SK-N-SH treated with all-trans-retinoic acid at 6 μM for 48 hours (cell line): Measurements from ENCODE around the gene RUNDC3A.
A peak's percentile ranks its signal among the peaks of the same experiment; 100 is the strongest.

Experiments
- ATAC-seq: fragments of 200-7000 bp; cut with Tn5 transposase; 3 replicates; pipeline ENCODE4 v1.9.1; 2020; ENCODE audit warnings: mild to moderate bottlenecking, moderate library complexity
- BACH2 ChIP-seq: fragments of 250-450 bp; sonication (Bioruptor Pico); IDR thresholded peaks from 2 replicates; pipeline ENCODE4 v1.9.0; 2021; ENCODE audit warnings: mild to moderate bottlenecking, borderline replicate concordance
- GLIS3 ChIP-seq: fragments of 250-450 bp; sonication (Bioruptor Pico); IDR thresholded peaks from 2 replicates; pipeline ENCODE4 v1.5.0; 2020; ENCODE audit warnings: mild to moderate bottlenecking, moderate library complexity
- ISL1 ChIP-seq: fragments of 250-450 bp; sonication (Bioruptor Pico); IDR thresholded peaks from 2 replicates; pipeline ENCODE4 v2.1.2; 2022; ENCODE audit warnings: mild to moderate bottlenecking, moderate library complexity
- OSR1 ChIP-seq: fragments of 250-450 bp; sonication (Bioruptor Pico); IDR thresholded peaks from 2 replicates; pipeline ENCODE4 v1.8.0; 2022; ENCODE audit warnings: moderate library complexity, mild to moderate bottlenecking, inconsistent platforms
- PPARA ChIP-seq: fragments of 250-450 bp; sonication (Bioruptor Pico); IDR thresholded peaks from 2 replicates; pipeline ENCODE4 v1.5.0; 2020; ENCODE audit warnings: mild to moderate bottlenecking, borderline replicate concordance
- RARB ChIP-seq: fragments of 250-450 bp; sonication (Bioruptor Pico); IDR thresholded peaks from 2 replicates; pipeline ENCODE4 v1.8.0; 2021; ENCODE audit warnings: mild to moderate bottlenecking, moderate library complexity
- TCF4 ChIP-seq: fragments of 250-450 bp; sonication (Bioruptor Pico); IDR thresholded peaks from 2 replicates; pipeline ENCODE4 v1.8.0; 2021; ENCODE audit warnings: mild to moderate bottlenecking, moderate library complexity, borderline replicate concordance
- TOX ChIP-seq: fragments of 250-450 bp; sonication (Bioruptor Pico); IDR thresholded peaks from 2 replicates; pipeline ENCODE4 v1.8.0; 2021; ENCODE audit warnings: mild to moderate bottlenecking, moderate library complexity, borderline replicate concordance
- ZC3H10 ChIP-seq: fragments of 250-450 bp; sonication (Bioruptor Pico); IDR thresholded peaks from 2 replicates; pipeline ENCODE4 v1.5.1; 2021; ENCODE audit warnings: mild to moderate bottlenecking, moderate library complexity
- ZFP30 ChIP-seq: fragments of 450-650 bp; formaldehyde crosslinking; IDR thresholded peaks from 2 replicates; pipeline ENCODE4 v1.5.0; 2022; ENCODE audit warnings: mild to moderate bottlenecking, moderate library complexity
- ZNF70 ChIP-seq: fragments of 450-650 bp; formaldehyde crosslinking; IDR thresholded peaks from 2 replicates; pipeline ENCODE4 v1.5.0; 2020; ENCODE audit warnings: mild to moderate bottlenecking, moderate library complexity
- TF ChIP-seq, protein P1 (sequence below): fragments of 250-450 bp; sonication (Bioruptor Pico); IDR thresholded peaks from 2 replicates; pipeline ENCODE4 v1.8.0; 2020; ENCODE audit warnings: mild to moderate bottlenecking, moderate library complexity, borderline replicate concordance
- TF ChIP-seq, protein P2 (sequence below): fragments of 250-450 bp; sonication (Bioruptor Pico); IDR thresholded peaks from 2 replicates; pipeline ENCODE4 v1.5.1; 2021; ENCODE audit warnings: mild to moderate bottlenecking, moderate library complexity
- TF ChIP-seq, protein P3 (sequence below): fragments of 250-450 bp; sonication (Bioruptor Pico); IDR thresholded peaks from 2 replicates; pipeline ENCODE4 v1.5.0; 2020; ENCODE audit warnings: mild to moderate bottlenecking, moderate library complexity
- TF ChIP-seq, protein P4 (sequence below): fragments of 250-450 bp; sonication (Bioruptor Pico); IDR thresholded peaks from 2 replicates; pipeline ENCODE4 v1.5.1; 2020; ENCODE audit warnings: low read depth, mild to moderate bottlenecking, moderate library complexity

The RUNDC3A gene

DNA sequence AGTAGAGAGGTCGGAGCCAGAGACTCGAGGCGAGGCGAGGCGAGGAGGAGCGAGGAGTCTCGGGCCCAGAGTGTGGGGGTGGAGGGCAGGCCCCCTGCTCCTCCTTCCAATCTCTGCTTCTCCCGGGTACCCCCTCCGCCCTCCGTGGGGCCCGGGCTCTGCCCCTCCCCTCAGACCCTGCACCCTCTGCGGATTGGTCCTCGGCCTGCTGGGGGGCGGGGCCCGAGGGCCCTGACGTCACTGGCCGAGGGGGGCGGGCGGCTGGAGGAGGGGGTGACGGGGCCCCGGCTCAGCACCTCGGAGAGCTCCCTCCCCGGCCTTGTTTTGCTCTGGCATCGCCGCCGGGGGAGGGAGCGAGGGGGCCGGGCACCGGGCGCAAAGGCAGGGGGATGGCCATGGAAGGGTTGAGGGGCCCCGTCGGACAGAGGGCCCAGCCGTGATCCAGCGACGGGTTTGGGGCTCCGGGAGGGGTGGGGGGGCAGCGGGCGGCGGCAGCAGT, at the start of gene RUNDC3A:
Gene RUNDC3A (plus strand): TSS at position 282 of the 499 bp plus-strand sequence. CDS start 232 bp downstream, outside the sequence.
- peak; percentile 87 for ATAC-seq
- TF ChIP-seq, protein P1, sequence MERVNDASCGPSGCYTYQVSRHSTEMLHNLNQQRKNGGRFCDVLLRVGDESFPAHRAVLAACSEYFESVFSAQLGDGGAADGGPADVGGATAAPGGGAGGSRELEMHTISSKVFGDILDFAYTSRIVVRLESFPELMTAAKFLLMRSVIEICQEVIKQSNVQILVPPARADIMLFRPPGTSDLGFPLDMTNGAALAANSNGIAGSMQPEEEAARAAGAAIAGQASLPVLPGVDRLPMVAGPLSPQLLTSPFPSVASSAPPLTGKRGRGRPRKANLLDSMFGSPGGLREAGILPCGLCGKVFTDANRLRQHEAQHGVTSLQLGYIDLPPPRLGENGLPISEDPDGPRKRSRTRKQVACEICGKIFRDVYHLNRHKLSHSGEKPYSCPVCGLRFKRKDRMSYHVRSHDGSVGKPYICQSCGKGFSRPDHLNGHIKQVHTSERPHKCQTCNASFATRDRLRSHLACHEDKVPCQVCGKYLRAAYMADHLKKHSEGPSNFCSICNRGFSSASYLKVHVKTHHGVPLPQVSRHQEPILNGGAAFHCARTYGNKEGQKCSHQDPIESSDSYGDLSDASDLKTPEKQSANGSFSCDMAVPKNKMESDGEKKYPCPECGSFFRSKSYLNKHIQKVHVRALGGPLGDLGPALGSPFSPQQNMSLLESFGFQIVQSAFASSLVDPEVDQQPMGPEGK (CRISPR knock-in tag), result peak; percentile 85
- TF ChIP-seq BACH2 (CRISPR knock-in tag) (no peak), ZFP30 (no peak), TOX (CRISPR knock-in tag) (no peak)
- TF ChIP-seq, protein P2, sequence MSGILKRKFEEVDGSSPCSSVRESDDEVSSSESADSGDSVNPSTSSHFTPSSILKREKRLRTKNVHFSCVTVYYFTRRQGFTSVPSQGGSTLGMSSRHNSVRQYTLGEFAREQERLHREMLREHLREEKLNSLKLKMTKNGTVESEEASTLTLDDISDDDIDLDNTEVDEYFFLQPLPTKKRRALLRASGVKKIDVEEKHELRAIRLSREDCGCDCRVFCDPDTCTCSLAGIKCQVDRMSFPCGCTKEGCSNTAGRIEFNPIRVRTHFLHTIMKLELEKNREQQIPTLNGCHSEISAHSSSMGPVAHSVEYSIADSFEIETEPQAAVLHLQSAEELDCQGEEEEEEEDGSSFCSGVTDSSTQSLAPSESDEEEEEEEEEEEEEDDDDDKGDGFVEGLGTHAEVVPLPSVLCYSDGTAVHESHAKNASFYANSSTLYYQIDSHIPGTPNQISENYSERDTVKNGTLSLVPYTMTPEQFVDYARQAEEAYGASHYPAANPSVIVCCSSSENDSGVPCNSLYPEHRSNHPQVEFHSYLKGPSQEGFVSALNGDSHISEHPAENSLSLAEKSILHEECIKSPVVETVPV (CRISPR knock-in tag), result no peak

DNA sequence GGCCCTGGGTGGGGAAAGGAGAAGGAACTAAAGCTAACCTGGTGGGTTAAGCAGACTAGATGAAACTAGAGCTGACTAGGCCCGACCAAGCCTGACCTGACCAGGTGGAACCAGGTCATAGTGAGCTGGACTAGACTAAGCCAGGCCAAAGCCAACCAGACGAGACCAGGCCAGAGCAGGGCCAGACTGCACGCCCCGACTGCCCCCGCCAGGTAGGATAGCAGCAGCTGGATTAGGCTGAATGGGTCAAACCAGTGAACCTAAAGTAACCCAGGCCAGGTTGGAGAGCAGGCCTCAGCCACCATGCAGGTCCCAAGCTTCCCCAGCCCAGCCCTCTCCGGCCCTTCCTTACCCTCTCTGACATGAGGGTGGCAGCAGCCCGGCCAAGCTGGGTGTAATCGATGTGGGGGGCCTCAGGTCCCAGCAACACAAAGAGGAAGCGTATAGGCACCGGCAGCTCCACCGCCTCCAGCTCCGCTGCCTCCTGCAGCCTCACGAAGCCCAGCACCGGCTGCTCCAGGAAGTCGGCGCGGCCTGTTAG, 49.5 kb upstream of the RUNDC3A start:
- ATAC-seq, result no peak
- TF ChIP-seq PPARA (CRISPR knock-in tag) (no peak), OSR1 (CRISPR knock-in tag) (no peak), ZFP30 (no peak), RARB (CRISPR knock-in tag) (no peak), TOX (CRISPR knock-in tag) (no peak), GLIS3 (CRISPR knock-in tag) (no peak), ZNF70 (CRISPR knock-in tag) (no peak), BACH2 (CRISPR knock-in tag) (no peak), ZC3H10 (CRISPR knock-in tag) (no peak), TCF4 (CRISPR knock-in tag) (no peak), ISL1 (CRISPR knock-in tag) (no peak)
- TF ChIP-seq, protein P3, sequence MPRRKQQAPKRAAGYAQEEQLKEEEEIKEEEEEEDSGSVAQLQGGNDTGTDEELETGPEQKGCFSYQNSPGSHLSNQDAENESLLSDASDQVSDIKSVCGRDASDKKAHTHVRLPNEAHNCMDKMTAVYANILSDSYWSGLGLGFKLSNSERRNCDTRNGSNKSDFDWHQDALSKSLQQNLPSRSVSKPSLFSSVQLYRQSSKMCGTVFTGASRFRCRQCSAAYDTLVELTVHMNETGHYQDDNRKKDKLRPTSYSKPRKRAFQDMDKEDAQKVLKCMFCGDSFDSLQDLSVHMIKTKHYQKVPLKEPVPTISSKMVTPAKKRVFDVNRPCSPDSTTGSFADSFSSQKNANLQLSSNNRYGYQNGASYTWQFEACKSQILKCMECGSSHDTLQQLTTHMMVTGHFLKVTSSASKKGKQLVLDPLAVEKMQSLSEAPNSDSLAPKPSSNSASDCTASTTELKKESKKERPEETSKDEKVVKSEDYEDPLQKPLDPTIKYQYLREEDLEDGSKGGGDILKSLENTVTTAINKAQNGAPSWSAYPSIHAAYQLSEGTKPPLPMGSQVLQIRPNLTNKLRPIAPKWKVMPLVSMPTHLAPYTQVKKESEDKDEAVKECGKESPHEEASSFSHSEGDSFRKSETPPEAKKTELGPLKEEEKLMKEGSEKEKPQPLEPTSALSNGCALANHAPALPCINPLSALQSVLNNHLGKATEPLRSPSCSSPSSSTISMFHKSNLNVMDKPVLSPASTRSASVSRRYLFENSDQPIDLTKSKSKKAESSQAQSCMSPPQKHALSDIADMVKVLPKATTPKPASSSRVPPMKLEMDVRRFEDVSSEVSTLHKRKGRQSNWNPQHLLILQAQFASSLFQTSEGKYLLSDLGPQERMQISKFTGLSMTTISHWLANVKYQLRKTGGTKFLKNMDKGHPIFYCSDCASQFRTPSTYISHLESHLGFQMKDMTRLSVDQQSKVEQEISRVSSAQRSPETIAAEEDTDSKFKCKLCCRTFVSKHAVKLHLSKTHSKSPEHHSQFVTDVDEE (CRISPR knock-in tag), result no peak
- TF ChIP-seq, protein P4, sequence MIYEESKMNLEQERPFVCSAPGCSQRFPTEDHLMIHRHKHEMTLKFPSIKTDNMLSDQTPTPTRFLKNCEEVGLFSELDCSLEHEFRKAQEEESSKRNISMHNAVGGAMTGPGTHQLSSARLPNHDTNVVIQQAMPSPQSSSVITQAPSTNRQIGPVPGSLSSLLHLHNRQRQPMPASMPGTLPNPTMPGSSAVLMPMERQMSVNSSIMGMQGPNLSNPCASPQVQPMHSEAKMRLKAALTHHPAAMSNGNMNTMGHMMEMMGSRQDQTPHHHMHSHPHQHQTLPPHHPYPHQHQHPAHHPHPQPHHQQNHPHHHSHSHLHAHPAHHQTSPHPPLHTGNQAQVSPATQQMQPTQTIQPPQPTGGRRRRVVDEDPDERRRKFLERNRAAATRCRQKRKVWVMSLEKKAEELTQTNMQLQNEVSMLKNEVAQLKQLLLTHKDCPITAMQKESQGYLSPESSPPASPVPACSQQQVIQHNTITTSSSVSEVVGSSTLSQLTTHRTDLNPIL (CRISPR knock-in tag), result no peak

DNA sequence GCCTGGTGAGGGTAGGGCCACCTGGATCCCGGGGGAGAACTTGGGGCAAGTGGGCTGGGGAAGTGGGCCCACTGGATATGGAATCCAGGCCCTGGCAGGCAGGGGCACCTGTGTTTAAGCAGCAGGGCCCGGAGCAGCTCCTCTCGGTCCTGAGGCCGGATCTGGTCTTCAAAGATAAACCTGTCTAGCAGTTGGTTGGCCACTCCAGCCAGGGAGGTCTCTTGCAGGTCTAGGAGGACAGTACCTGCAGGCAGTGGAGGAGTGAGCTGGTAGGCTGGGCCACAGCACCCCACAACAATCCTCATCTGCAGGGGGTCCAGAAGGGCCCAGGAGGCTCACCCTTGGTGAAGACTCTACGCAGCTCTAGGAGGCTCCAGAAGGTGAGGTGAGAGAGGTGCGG, 48.1 kb upstream of the RUNDC3A start:
- no peak for TF ChIP-seq ZC3H10 (CRISPR knock-in tag)
- TF ChIP-seq, protein P2 (CRISPR knock-in tag), result no peak
- no peak for TF ChIP-seq ZNF70 (CRISPR knock-in tag)
- no peak for TF ChIP-seq PPARA (CRISPR knock-in tag)
- ATAC-seq, result no peak

DNA sequence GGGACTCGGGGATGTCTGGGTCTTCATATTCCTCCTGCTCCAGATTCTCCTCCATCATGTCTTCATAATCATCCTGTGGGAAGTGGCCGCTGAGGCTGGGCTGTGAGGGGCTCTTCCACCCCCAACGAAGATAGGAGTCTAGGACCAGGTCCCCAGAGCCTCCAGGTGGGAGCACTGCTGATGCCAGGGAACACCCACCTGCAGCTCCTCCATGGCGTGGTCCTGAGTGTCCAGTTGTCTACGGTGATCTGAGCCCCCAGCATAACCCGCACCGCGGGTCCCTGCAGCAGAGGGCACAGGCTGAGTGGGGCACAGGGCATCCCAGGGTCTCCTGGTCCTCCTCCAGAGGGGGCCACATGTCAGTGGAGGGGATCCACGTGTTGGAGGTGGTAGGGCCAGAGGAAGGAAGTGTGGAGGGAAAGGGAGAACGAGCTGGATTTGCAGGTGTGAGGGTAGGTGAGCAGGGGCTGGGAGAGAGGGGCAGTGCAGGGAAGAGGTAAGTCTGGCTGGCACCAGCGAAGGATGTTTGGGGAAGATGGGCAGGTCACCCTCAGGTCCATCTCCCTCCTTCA, 45.7 kb upstream of the RUNDC3A start:
- TF ChIP-seq, protein P3 (CRISPR knock-in tag), result no peak
- TF ChIP-seq RARB (CRISPR knock-in tag), result no peak
- no peak for ATAC-seq
